GM12872 (cell line): Measurements from ENCODE around the gene UNC5B.

ENCODE experiments used
- TF ChIP-seq, protein P1 (sequence below): IDR thresholded peaks from 3 replicates; pipeline ENCODE4 v1.5.1; 2011; ENCODE audit warnings: low read depth, mild to moderate bottlenecking, low read length, moderate library complexity; ENCODE audit not compliant: insufficient read depth

Gene UNC5B

DNA sequence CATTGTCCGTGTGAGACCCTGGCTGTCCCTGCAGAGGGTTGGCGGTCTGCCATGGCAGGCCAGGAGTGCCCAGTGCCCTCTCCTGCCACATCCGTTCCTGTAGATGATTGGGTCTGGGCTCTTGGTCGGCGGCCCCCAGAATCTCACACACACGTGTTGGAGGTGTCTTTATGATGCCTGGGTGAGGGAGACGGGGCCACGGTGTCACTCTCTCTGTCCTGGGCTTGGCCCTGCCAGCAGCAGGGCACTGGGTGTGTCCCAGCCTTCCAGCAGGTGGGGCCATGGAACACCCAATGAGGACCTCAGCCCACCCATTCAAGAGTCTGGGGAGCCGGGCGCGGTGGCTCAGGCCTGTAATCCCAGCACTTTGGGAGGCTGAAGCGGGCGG is 30.2 kb downstream of the UNC5B start:
- TF ChIP-seq, protein P1, sequence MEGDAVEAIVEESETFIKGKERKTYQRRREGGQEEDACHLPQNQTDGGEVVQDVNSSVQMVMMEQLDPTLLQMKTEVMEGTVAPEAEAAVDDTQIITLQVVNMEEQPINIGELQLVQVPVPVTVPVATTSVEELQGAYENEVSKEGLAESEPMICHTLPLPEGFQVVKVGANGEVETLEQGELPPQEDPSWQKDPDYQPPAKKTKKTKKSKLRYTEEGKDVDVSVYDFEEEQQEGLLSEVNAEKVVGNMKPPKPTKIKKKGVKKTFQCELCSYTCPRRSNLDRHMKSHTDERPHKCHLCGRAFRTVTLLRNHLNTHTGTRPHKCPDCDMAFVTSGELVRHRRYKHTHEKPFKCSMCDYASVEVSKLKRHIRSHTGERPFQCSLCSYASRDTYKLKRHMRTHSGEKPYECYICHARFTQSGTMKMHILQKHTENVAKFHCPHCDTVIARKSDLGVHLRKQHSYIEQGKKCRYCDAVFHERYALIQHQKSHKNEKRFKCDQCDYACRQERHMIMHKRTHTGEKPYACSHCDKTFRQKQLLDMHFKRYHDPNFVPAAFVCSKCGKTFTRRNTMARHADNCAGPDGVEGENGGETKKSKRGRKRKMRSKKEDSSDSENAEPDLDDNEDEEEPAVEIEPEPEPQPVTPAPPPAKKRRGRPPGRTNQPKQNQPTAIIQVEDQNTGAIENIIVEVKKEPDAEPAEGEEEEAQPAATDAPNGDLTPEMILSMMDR, result no peak

DNA sequence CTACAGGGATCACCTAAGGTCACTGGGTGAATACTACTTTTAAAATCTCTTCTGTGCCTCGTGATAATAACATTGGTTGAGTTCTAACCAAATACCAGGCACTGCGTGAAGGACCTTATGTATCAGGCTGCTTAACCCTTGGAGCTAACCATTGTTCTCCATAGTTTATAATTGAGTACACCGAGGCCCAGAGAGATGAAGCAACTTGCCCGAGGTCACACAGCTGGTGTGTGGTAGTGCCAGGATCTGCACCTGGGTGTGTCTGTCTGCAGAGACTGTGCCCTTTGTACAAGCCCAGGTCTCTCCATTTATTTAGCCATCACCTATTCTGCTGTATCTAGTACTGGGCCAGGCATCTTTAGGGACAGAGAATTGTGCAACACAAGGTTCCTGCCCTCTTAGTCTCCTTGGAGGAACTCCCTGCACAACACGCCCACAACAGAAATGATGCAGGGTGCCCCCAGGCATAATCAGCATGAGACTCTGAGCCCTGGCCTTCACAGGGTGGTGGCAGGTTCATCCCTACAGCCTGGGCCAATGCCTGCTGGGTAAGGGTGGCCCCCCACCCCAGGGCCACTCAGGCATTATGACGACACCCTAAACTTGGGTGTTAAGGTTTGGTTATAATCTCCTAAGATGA is 31.5 kb downstream of the UNC5B start:
- TF ChIP-seq, protein P1, result no peak

DNA sequence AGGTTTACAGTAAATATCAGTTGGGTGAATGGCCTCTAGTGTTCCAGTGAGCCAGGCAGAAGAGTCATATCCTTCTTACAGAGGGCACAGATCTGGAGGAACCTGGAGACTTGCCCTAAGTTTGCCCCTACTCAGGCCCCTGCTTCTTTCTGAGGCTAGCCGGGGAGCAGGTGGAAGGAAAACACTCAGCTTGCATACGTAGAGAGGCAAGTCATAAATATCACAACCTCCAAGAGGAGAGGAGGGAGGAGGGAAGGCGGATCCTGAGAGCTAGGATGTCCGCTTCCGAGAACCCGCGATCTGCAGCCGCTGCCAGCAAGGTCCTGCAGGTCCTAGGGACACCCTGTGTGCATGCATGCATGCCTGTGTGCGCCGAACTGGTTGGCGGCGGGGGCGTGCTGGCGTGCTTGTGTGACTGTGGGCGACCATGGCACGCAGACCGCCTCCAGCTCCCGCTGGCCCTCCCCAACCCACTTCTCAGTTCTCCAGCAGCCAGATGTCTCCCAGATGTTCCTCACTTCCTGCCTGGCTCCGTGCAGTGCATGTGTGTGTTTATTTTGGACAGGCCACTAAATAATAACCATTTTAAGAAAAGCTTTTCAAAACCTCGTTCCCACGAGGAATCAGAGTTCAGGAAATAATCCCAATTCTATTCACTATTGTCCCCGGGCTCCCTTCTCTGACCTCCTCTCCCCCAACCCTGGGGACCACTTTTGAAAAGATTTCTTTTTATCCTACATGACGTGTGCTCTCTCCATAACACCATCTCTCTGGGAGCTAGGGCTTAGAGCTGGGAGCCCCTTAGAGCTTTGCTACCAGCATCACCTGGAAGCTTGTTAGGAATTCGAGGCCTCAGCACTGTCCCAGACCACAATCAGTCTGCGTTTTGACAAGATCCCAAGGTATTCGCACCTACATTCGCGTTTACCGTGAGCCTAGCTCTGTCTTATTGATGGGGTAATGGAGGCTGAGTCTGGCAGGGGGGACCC is 32.4 kb downstream of the UNC5B start:
- TF ChIP-seq, protein P1, result no peak

DNA sequence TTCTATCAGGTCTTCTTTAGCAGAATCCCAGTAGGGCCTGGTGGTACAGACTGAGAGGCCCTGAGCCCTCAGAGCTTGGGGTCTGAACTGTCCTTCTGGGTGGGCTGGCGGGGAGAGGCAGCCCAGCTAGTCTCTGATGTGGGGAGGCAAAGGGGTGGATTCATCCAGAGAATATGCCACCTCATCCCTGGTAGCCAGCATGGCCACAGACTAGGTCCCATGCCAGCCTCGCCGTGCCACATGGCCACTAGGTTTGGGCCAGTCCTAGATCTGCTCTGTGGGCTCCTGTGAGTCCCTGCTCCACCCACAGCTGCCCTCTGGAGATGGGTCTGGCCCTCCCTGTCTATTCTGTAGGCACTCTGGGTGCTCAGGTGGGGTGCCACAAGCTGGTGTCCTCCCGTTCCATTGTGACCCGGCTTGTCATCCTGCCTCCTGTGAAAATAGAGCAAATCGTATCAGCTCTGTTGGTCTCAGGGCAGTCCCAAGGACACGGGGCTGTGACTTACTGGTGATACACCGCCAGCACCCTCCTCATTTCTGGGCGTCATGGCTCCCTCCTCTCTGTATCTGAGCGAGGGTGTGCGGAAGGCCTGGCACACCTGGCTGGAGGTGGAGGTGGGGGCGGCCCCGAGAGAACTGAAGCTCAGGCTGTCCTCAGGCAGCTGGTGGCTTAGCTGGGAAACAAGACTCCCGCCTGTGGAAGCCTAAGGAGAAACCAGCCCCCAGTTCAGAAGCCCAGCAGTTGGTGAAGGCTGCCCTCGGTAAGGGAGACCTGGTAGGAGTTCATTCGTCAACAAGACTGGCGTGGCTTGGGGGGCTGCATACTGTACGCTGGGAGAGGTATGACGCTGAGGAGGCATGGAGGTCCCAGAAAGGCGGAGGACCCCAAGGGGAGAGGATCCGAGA is 33.3 kb downstream of the UNC5B start:
- TF ChIP-seq, protein P1, result no peak

DNA sequence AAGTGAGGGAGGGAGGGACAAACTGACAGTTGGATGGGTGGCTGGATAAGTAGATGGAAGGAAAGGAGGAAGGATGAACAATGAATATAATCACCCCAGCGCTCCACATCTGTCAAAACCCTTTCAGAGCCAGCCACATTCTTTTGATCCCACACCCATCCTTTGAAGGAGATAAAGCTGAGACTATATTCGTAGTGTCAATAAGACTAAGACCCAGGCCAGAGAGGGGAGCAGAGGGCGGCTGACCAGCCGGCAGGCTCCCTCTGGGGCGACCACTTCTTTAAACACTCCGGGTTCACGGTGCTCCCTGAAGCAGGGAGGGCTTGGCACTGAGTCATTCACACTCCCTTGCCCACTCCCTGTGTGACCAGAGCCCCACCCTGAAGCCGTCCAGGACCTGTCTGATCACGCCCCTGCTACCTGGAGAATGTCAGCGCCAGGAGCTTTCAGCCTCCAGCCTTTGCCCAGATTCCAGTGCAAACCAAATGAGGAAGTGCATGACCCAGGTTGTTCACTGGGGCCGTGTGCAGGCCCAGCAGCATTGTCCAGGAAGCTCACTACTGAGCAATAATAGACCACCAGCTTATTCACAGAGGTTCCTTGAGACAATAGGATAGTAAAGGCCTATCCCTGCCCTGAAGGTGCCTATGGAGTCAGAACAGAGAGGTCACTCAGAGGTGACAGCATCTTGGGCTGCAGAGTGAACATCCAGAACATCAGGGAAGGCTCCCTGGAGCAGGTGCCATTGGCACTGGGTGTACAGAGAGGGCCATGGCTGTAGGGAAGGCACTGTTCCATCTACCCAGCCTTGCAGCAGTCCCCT is 34.4 kb downstream of the UNC5B start:
- TF ChIP-seq, protein P1, result no peak

DNA sequence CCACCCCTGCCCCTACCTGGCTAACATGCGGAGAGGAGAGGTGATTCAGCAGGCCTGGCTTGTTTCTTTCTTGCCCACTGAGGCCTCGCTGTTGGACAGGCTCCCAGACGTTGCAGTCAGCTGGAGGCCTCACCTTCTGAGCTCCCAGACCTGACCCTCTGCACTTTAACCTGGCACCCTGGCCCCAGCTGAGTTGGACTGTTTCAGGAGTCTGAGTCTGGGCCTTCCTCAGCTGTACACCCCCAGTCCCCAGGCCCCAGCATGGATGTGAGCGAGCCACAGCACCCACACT is 35.0 kb downstream of the UNC5B start:
- TF ChIP-seq, protein P1, result no peak
